Smooth muscle cell (in vitro differentiated cells): ENCODE results near the gene WWOX. TPM values are rescaled to one million over a fixed set of nuclear protein-coding genes. Genes with fewer than 3 reads are reported as not detected.
A peak's percentile ranks its signal among the peaks of the same experiment; 100 is the strongest.

ENCODE experiments used
- DNase-seq: peaks from one replicate; lab custom pipeline; 2025; ENCODE audit not compliant: unreplicated experiment; lab: John Stamatoyannopoulos, UW
- H2AFZ ChIP-seq: fragments of 200-600 bp; sonication (generic); 2 replicates; pipeline ENCODE4 v1.6.0; 2016; ENCODE audit warnings: antibody characterized with exemption, low read depth, mild to moderate bottlenecking
- H3F3A ChIP-seq: fragments of 200-600 bp; sonication (generic); 2 replicates; pipeline ENCODE4 v1.6.0; 2017; ENCODE audit warnings: antibody characterized with exemption, low read depth
- H3K27ac ChIP-seq: fragments of 200-600 bp; sonication (generic); 2 replicates; pipeline ENCODE4 v1.5.1; 2016; ENCODE audit warnings: low read depth, mild to moderate bottlenecking
- H3K27me3 ChIP-seq: fragments of 200-600 bp; sonication (generic); 2 replicates; pipeline ENCODE4 v1.6.1; 2016; ENCODE audit warnings: low read depth, mild to moderate bottlenecking
- H3K36me3 ChIP-seq: fragments of 200-600 bp; sonication (generic); 2 replicates; pipeline ENCODE4 v1.5.1; 2016; ENCODE audit warnings: low read depth
- H3K4me1 ChIP-seq: fragments of 200-600 bp; sonication (generic); 2 replicates; pipeline ENCODE4 v1.5.1; 2016; ENCODE audit warnings: low read depth
- H3K4me2 ChIP-seq: fragments of 200-600 bp; sonication (generic); 2 replicates; pipeline ENCODE4 v1.6.0; 2016; ENCODE audit warnings: mild to moderate bottlenecking
- H3K4me3 ChIP-seq: fragments of 200-600 bp; sonication (generic); 2 replicates; pipeline ENCODE4 v1.5.1; 2016; ENCODE audit warnings: mild to moderate bottlenecking
- H3K79me2 ChIP-seq: fragments of 200-600 bp; sonication (generic); 2 replicates; pipeline ENCODE4 v1.6.0; 2016; ENCODE audit warnings: low read depth, mild to moderate bottlenecking
- H3K9ac ChIP-seq: fragments of 200-600 bp; sonication (generic); 2 replicates; pipeline ENCODE4 v1.6.0; 2016; ENCODE audit warnings: low read depth
- H3K9me3 ChIP-seq: fragments of 200-600 bp; sonication (generic); replicated peaks from 2 replicates; pipeline ENCODE4 v1.5.1; 2016; ENCODE audit warnings: low read depth
- H4K20me1 ChIP-seq: fragments of 200-600 bp; sonication (generic); 2 replicates; pipeline ENCODE4 v1.6.0; 2016; ENCODE audit warnings: low read depth
- CTCF ChIP-seq: fragments of 200-600 bp; sonication (generic); IDR thresholded peaks from 2 replicates; pipeline ENCODE4 v1.5.1; 2017; ENCODE audit warnings: borderline replicate concordance, mild to moderate bottlenecking, antibody characterized with exemption; ENCODE audit not compliant: insufficient read depth, poor library complexity, severe bottlenecking
- WGBS: methylation state at CpG from one replicate; pipeline ENCODE4 v1.1.7; 2016; ENCODE audit warnings: low lambda C conversion rate; 5-methylcytosine and 5-hydroxymethylcytosine counted together
- polyA plus RNA-seq: library from polyadenylated mRNA; unstranded; fragments of >200 nt; fragmentation: Nextera tagmentation; extraction: Ambion mirVana; gene quantifications from 2 replicates; pipeline ENCODE4 v1.2.1, GENCODE V29; 2016
- total RNA-seq: library from RNA; depleted of rRNA; stranded (reverse); fragments of >200 nt; gene quantifications from 2 replicates; pipeline ENCODE4 v1.2.3, GENCODE V29; 2014

The WWOX gene
- total and polyA plus RNA-seq, 2 experiments from 2014 or later, result 7.5 to 14.0 TPM

GRCh38 chr16:78446486-78446885, 347.0 kb downstream of the WWOX start:
- Histone ChIP-seq H3K4me1 (no peaks in the 10 kb centered on the region), H3K27ac (no peak overlapping the region), H3K27me3 (no peaks in the 10 kb centered on the region), H3K36me3 (no peaks in the 10 kb centered on the region), H4K20me1 (no peaks in the 10 kb centered on the region), H3K79me2 (no peaks in the 10 kb centered on the region), H3K4me2 (no peak overlapping the region), H2AFZ (no peak overlapping the region), H3F3A (no peaks in the 10 kb centered on the region), H3K4me3 (no peak overlapping the region), H3K9ac (no peak overlapping the region), H3K9me3 (no peaks in the 10 kb centered on the region)
- no peak for DNase-seq
- 94% methylated on average over 5 of the region's 5 CpGs for WGBS
- no peak for TF ChIP-seq CTCF

GRCh38 chr16:78446992-78447563, 347.6 kb downstream of the WWOX start:
- DNase-seq, result no peak
- Histone ChIP-seq H3F3A (no peaks in the 10 kb centered on the region), H3K4me1 (no peaks in the 10 kb centered on the region), H4K20me1 (no peaks in the 10 kb centered on the region), H3K27me3 (no peaks in the 10 kb centered on the region), H3K27ac (no peak overlapping the region), H3K79me2 (no peaks in the 10 kb centered on the region), H3K9ac (no peak overlapping the region), H2AFZ (no peak overlapping the region), H3K4me3 (no peak overlapping the region), H3K4me2 (no peak overlapping the region), H3K9me3 (no peaks in the 10 kb centered on the region), H3K36me3 (no peaks in the 10 kb centered on the region)
- WGBS, result 96% methylated on average over 2 of the region's 2 CpGs
- TF ChIP-seq CTCF, result no peak

GRCh38 chr16:78448658-78449271, 349.3 kb downstream of the WWOX start:
- Histone ChIP-seq H3K9ac (no peak overlapping the region), H3K36me3 (no peaks in the 10 kb centered on the region), H4K20me1 (no peaks in the 10 kb centered on the region), H3K27ac (no peak overlapping the region), H3F3A (no peaks in the 10 kb centered on the region), H3K4me1 (no peaks in the 10 kb centered on the region), H3K79me2 (no peaks in the 10 kb centered on the region), H3K4me2 (no peak overlapping the region), H3K4me3 (no peak overlapping the region), H3K27me3 (no peaks in the 10 kb centered on the region), H2AFZ (no peak overlapping the region), H3K9me3 (no peaks in the 10 kb centered on the region)
- WGBS, result 58% methylated on average over 6 of the region's 6 CpGs
- no peak for TF ChIP-seq CTCF
- no peak for DNase-seq

GRCh38 chr16:78450255-78450654, 350.8 kb downstream of the WWOX start:
- H3K4me3 ChIP-seq, result no peak overlapping the region
- no peak overlapping the region for H3K9ac ChIP-seq
- no peaks in the 10 kb centered on the region for H3K79me2 ChIP-seq
- H3K4me1 ChIP-seq, result no peaks in the 10 kb centered on the region
- no peaks in the 10 kb centered on the region for H3F3A ChIP-seq
- H3K4me2 ChIP-seq, result no peak overlapping the region
- no peaks in the 10 kb centered on the region for H3K27me3 ChIP-seq
- WGBS, result 80% methylated on average over 2 of the region's 2 CpGs
- no peaks in the 10 kb centered on the region for H3K36me3 ChIP-seq
- no peaks in the 10 kb centered on the region for H4K20me1 ChIP-seq
- TF ChIP-seq CTCF, result no peak
- H3K27ac ChIP-seq, result no peak overlapping the region
- H3K9me3 ChIP-seq, result no peaks in the 10 kb centered on the region
- H2AFZ ChIP-seq, result peak overlapping the region; percentile 11
- DNase-seq, result no peak
